ENCODE data around the gene DUSP8.

Gene DUSP8

GRCh38 chr11:1521382-1522080 is 50.5 kb downstream of the DUSP8 start:
- Histone ChIP-seq H3K27ac (peak overlapping the region in 7 of 11 experiments; percentile 34 to 77 (median 66); a peak in 13 of 22 replicates), H3K9ac (peak overlapping the region in 8 of 11 experiments; percentile 6 to 70 (median 42); a peak in 10 of 22 replicates), H3K27me3 (peaks cover 0 to 4% (median 0%) of the 10 kb centered on the region in 11 experiments; a peak in 2 of 22 replicates), H3K4me2 (peak overlapping the region; percentile 73 to 94 (median 84)), H4K20me1 (peaks cover 100% of the 10 kb centered on the region in 11 experiments), H3K36me3 (peaks cover 0 to 17% (median 0%) of the 10 kb centered on the region in 11 experiments; a peak in 2 of 22 replicates), H3K4me3 (peak overlapping the region in 6 of 10 experiments; percentile 6 to 41 (median 31); a peak in 11 of 20 replicates), H3K9me3 (replicated peaks in 1 of 11) (no peaks in the 10 kb centered on the region), H3K4me1 (peaks cover 59 to 99% (median 91%) of the 10 kb centered on the region in 10 experiments)
- no peak for TF ChIP-seq Cebpa-rat (IDR thresholded peaks at IDR 0.05)

DNA sequence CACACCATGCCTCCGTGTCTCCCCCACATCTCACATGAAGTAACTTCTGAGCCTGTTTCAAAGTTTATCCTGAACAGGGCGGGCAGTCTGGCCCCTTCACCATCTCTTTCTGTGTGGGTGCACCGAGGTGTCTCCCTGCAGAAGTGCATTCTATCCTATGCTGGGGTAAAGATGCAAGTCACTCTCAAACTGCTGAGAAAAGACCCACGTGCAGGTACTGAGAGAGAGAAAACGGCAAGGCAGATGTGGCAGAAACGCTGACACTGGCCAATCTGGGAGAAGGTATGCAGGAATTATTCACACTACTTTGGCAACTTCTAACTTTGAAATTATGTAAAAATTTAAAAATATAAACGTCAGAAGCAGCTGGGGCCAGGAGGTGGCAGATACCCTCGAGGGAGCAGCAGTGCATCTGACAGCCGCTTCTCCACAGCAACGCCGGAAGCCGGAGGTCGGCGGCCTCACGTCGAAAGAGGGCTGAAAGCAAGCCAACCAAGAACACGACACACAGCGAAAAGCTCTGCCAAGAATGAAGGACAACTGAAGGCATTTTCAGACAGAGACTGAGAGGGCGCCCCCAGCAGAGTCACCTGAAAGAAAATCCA is 51.3 kb downstream of the DUSP8 start:
- TF ChIP-seq Cebpa-rat (IDR thresholded peaks at IDR 0.05), result no peak
- Histone ChIP-seq H3K9ac (peak overlapping the region in 8 of 11 experiments; percentile 4 to 70 (median 39); a peak in 10 of 22 replicates), H3K4me2 (peak overlapping the region; percentile 73 to 94 (median 84)), H3K27ac (peak overlapping the region in 8 of 11 experiments; percentile 7 to 77 (median 53); a peak in 14 of 22 replicates), H3K4me3 (peak overlapping the region in 6 of 10 experiments; percentile 6 to 41 (median 31); a peak in 7 of 20 replicates), H3K36me3 (peaks cover 0 to 17% (median 0%) of the 10 kb centered on the region in 11 experiments; a peak in 2 of 22 replicates), H3K4me1 (peaks cover 66 to 100% (median 95%) of the 10 kb centered on the region in 10 experiments), H3K9me3 (replicated peaks in 1 of 11) (no peaks in the 10 kb centered on the region), H3K27me3 (peaks cover 0 to 4% (median 0%) of the 10 kb centered on the region in 11 experiments; a peak in 2 of 22 replicates), H4K20me1 (peaks cover 100% of the 10 kb centered on the region in 11 experiments)

DNA sequence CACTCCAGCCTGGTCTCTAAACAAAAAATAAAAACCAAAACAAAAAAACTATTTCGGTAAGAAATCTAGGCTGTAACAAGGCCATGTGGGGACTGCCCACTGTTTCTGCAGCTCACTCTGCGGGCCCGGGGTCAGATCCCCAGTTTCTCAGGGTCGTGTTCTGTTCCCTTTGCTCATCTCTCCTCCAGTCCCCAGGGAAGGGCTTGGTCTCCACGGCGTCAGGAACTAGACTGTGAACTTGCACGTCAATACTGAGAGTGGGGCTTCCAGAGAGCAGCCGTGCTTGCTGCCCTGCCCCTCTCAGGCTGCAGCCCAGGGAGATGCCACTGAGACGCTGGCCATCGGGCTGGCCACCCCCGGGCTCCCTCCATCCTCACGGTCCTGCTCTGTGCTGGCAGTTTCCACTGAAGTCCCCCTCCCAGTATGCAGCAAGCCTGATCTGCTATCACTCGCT is 51.8 kb downstream of the DUSP8 start:
- H3K36me3 ChIP-seq, result peaks cover 0 to 12% (median 0%) of the 10 kb centered on the region in 11 experiments; a peak in 2 of 22 replicates
- peaks cover 0 to 4% (median 0%) of the 10 kb centered on the region in 11 experiments; a peak in 2 of 22 replicates for H3K27me3 ChIP-seq
- peak overlapping the region in 7 of 11 experiments; percentile 7 to 77 (median 66); a peak in 9 of 22 replicates for H3K27ac ChIP-seq
- no peak for TF ChIP-seq Cebpa-rat (IDR thresholded peaks at IDR 0.05)
- peak overlapping the region in 3 of 10 experiments; percentile 1 to 23 (median 16); a peak in 2 of 20 replicates for H3K4me3 ChIP-seq
- peak overlapping the region; percentile 73 to 94 (median 84) for H3K4me2 ChIP-seq
- H3K9ac ChIP-seq, result peak overlapping the region in 7 of 11 experiments; percentile 6 to 70 (median 37); a peak in 10 of 22 replicates
- H3K4me1 ChIP-seq, result peaks cover 72 to 100% (median 100%) of the 10 kb centered on the region in 10 experiments
- H4K20me1 ChIP-seq, result peaks cover 100% of the 10 kb centered on the region in 11 experiments
- no peaks in the 10 kb centered on the region for H3K9me3 ChIP-seq (replicated peaks in 1 of 11)

DNA sequence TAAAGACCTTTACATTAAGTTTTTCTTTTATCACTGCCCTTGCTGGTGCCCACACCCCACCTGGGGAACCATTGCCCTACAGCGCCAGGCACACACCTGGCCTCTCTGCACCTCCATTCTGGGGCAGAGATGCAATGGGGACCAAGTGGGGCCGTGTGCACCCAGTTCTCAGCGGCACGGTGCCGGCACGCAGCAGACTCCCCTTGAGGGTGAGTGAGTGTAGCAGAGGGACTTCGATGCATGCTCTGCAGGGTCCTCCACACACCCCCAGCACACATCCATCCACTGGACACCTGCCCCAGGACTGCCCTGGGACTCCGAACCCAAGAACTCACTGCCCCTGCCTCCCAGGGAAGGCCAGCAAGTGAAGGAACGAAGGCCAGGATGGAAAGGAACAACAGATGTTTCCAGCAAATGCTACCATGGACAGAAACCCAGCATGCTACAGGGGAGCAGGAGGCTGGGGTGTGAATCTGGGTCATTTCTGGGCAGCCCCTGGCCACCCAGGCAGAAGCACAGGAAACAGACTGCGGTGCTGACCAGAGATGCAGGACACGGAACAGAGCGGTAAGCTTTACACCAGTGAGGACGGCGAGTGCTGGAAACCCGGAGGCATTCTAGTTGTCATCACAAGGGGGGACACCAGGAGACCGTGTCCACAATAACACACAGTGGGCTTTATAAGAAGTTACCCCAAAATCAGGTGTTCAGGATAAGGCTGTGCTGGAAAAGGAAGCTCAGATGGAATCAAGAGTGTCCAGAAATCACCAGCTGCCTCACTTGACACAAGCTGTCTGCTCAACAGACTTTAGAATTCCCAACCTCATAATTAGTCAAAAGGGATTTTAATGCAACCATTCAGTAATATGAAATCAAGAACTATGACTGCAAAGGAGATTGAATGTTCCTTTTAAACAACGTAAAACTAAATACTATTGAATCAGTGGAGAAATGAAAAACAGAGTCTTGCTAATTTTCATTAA is 52.8 kb downstream of the DUSP8 start:
- Histone ChIP-seq H3K9ac (peak overlapping the region in 2 of 11 experiments; percentile 67; a peak in 4 of 22 replicates), H3K36me3 (peaks cover 0 to 6% (median 0%) of the 10 kb centered on the region in 11 experiments; a peak in 1 of 22 replicates), H3K27ac (no peak overlapping the region), H3K4me2 (peak overlapping the region; percentile 14 to 94 (median 83); a peak in 21 of 22 replicates), H3K4me3 (no peak overlapping the region), H3K9me3 (replicated peaks in 1 of 11) (no peaks in the 10 kb centered on the region), H3K27me3 (peaks cover 0 to 4% (median 0%) of the 10 kb centered on the region in 11 experiments; a peak in 2 of 22 replicates), H4K20me1 (peaks cover 100% of the 10 kb centered on the region in 11 experiments), H3K4me1 (peaks cover 81 to 100% (median 100%) of the 10 kb centered on the region in 10 experiments)
- no peak for TF ChIP-seq Cebpa-rat (IDR thresholded peaks at IDR 0.05)

DNA sequence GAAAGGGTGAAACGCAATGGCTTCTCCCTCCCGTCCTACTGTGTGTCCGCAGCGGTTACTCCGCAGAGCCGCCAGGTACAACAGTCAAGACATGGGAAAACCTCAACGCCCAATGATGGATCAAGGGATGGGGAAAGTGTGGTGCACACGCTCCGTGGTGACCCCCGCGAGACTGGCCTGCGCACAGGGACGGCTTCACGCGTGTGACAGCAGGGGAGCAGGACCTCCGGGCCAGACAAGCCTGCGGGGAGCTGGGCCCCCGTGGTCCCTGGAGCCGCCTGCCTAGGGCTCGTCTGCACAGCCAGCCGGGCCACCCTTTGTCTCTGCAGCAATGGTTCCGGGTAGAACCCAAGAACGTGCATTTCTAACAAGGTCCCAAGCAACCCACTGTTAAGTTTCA is 53.8 kb downstream of the DUSP8 start:
- H3K9me3 ChIP-seq (replicated peaks in 1 of 11), result no peaks in the 10 kb centered on the region
- peaks cover 81 to 100% (median 100%) of the 10 kb centered on the region in 10 experiments for H3K4me1 ChIP-seq
- H3K27ac ChIP-seq, result no peak overlapping the region
- peaks cover 100% of the 10 kb centered on the region in 11 experiments for H4K20me1 ChIP-seq
- no peak overlapping the region for H3K9ac ChIP-seq
- H3K27me3 ChIP-seq, result peaks cover 0 to 4% (median 0%) of the 10 kb centered on the region in 11 experiments; a peak in 2 of 22 replicates
- H3K4me3 ChIP-seq, result no peak overlapping the region
- peaks cover 0 to 16% (median 0%) of the 10 kb centered on the region in 11 experiments; a peak in 1 of 22 replicates for H3K36me3 ChIP-seq
- peak overlapping the region; percentile 7 to 94 (median 67); a peak in 14 of 22 replicates for H3K4me2 ChIP-seq
- no peak for TF ChIP-seq Cebpa-rat (IDR thresholded peaks at IDR 0.05)

- H3K27me3 ChIP-seq, result peaks cover 0 to 4% (median 0%) of the 10 kb centered on the region in 11 experiments; a peak in 1 of 22 replicates
- peaks cover 0 to 19% (median 0%) of the 10 kb centered on the region in 11 experiments; a peak in 1 of 22 replicates for H3K36me3 ChIP-seq
- H3K4me3 ChIP-seq, result no peak overlapping the region
- H3K9me3 ChIP-seq (replicated peaks in 1 of 11), result no peaks in the 10 kb centered on the region
- H3K27ac ChIP-seq, result peak overlapping the region in 2 of 11 experiments; percentile 14 to 17; a peak in 2 of 22 replicates
- no peak for TF ChIP-seq Cebpa-rat (IDR thresholded peaks at IDR 0.05)
- peak overlapping the region; percentile 8 to 94 (median 67); a peak in 19 of 22 replicates for H3K4me2 ChIP-seq
- peak overlapping the region in 5 of 11 experiments; percentile 3 to 39 (median 10); a peak in 4 of 22 replicates for H3K9ac ChIP-seq
- H4K20me1 ChIP-seq, result peaks cover 96 to 97% (median 97%) of the 10 kb centered on the region in 11 experiments
- H3K4me1 ChIP-seq, result peaks cover 73 to 97% (median 96%) of the 10 kb centered on the region in 10 experiments
Observed at GRCh38 chr11:1517117-1518005, 54.7 kb downstream of the DUSP8 start.
